ENCODE data around the gene RPL22L1.

GRCh38 chr3:170840291-170840859 lies 29.6 kb downstream of the RPL22L1 start:
- TF ChIP-seq CTCF (conservative IDR thresholded peaks at IDR 0.05 in 1 of 2, IDR thresholded peaks at IDR 0.05 in 1 of 2; ENCODE audit: extremely low read depth in 1 of 2, insufficient read depth in 1 of 2, low read depth in 1 of 2, low read length in 2 of 2) (no peak), EZH2 (IDR thresholded peaks at IDR 0.05; ENCODE audit: borderline replicate concordance, low read length) (no peak)

All from mammary epithelial cell (primary cell).